Astrocyte (in vitro differentiated cells and primary cell): ENCODE measurements around the gene CPED1.

ENCODE experiments used
- CTCF ChIP-seq: IDR thresholded peaks from 2 replicates; pipeline ENCODE4 v1.5.1; 2011; ENCODE audit warnings: low read depth, mild to moderate bottlenecking, inconsistent platforms, low read length, moderate library complexity; ENCODE audit not compliant: insufficient read depth
- EZH2 ChIP-seq: IDR thresholded peaks from 2 replicates; pipeline ENCODE4 v1.6.1; 2012; ENCODE audit warnings: mild to moderate bottlenecking, low read length, inconsistent platforms; ENCODE audit not compliant: insufficient read depth

GRCh38 chr7:120985839-120986238 is 2.7 kb upstream of the CPED1 start:
- no peak for TF ChIP-seq EZH2
- TF ChIP-seq CTCF, result no peak
